GM18858 (cell line): Measurements from ENCODE around the gene GALNT2.

Experiments
- ATAC-seq: cut with Tn5 transposase; IDR thresholded peaks from one replicate; pipeline ENCODE4 v1.9.1; 2021; ENCODE audit not compliant: unreplicated experiment

GALNT2 gene

DNA sequence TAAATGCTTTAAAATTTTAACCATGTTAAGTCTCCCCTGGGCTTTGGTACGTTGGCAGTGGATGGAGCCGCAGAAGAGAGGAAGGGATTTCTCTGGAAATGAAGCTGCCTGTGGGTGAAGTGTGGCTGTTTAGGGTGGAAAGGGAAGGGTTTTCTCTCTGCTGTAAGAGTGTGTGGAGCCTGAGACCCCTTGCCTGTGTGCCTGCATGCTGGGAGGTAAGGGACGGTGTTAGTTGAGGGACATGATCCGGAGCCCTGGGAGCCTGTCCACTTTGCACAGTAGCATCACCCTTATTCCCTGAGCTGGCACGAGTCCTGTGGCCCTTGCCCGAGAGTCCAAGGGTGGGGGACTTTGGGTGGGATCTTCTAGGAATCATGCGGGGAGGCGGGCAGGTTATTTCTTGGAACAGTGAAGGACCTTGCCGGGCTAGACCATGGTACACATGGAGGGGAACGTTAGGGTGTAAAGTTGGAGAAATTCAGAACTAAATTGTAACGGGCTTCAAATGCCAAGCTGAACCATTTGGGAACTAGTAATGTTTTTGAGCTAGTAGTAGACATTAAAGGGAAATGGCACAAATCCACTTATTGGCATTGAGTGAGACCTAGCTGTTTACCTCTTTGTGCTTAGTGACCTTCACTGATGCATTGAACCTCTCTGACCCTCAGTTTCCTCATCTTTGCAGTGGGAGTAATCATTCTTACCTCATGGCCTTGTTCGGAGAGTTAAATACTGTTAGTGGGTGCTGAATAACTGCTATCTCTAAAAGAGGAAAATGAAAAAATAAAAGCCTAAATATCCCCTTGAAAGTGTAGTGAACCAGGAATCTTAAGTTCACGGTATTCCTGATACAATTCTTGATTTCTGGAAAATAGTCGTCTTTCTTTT lies 3.5 kb downstream of the GALNT2 start:
- no peak for ATAC-seq

DNA sequence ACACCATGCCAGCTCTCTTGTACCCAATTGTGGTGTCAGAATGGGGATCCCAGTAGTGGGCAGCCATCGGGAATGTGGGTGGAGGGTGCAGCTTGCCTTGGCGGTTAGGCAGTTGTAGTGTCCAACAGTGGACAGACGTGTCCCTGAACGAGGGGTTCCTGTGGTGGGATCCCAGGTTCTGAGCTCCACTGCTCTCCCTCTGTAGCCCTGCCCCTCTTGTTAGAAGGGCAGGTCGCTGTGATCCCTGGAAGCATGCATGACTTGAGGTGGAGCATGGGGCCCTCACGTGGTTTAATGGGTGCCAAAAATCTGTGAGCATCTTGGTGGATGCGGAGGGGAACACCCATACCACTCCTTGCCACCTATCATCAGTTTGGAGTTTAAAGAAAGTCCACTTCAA lies 4.3 kb downstream of the GALNT2 start:
- ATAC-seq, result no peak

DNA sequence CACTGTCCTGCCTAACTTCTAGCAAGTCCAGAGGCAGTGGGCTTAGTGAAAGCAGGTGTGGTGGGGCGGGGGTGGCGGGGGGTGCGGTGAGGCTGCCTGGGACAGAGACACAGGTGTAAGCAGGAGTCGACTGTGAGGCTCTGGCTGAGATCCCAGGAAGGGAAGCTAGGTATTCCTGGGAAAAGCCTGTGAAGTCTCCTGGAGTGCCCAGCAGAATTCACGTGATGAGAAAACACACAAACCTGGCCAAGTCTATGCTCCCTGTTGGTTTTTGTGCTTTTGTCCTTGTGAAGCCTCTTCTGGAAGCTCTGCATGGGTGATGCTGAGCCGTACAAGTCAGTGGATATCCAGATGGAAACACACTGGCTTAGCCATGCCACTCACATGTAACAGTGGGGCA lies 5.3 kb downstream of the GALNT2 start:
- no peak for ATAC-seq

DNA sequence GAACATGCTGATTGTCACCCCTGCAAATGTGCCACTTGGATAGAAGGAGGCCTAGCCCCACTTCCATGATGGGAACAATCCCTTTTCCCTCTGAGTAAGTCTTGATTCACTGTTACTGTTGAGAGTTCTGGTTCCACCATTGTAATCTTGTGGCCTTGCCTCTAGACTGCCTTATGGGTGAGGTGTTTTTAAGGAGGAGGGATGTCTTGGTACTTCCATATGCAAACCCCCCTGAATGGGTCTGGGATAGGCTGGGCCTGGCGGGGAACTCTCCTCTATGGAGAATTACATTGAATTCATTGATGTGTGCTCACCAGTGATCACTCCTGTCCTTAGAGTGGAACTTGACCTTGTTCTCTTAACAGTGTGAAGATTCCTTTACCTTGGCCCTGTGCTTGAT lies 5.8 kb downstream of the GALNT2 start:
- no peak for ATAC-seq

DNA sequence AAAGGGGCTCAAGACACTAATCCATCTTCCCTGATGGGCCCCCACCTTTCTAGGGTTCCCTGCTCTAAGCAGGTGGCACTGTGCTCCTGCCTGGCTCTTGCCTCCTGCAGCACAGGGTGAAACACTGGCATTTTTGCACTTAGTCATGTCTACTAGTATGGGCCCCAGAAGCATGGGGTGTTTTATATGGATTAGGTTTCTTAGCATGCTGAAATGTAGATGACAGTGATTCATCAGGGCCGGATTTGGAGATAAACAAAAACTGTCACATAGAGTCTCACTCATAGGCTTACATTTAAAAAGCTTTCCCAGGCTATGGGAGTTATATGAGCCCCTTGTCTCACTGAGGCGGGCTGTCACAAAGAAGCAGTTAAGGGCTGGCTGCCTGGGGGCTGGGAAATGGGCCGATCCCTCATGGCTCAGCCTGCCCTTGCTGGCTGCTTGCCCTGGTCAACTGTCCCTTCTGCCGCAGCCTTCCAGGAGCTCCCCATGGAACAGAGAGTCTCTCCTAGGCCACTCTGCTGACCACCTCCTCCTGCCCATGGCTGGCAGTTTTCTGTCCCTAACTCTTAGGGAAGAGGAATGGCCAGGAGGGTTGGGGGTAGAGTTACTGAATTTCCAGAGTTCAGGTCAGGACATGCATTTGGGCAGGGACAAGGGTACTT lies 6.5 kb downstream of the GALNT2 start:
- ATAC-seq, result no peak

DNA sequence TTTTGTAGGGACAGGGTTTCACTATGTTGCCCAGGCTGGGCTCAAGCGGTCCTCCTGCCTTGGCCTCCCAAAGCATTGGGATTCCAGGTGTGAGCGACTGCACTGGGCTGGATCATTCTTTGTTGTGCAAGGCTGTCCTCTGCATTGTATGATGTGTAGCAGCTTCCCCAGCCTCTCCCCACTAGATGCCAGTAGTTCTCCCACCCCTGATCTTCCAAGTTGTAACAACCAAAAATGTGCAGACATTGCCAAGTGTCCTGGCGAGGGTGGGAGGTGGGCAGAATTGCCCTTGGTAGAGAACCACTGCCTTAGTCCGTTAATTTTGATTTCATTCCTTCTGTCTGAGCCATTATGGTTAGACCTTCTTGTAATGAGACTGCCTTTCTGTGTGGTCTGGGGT lies 7.2 kb downstream of the GALNT2 start:
- ATAC-seq, result no peak

DNA sequence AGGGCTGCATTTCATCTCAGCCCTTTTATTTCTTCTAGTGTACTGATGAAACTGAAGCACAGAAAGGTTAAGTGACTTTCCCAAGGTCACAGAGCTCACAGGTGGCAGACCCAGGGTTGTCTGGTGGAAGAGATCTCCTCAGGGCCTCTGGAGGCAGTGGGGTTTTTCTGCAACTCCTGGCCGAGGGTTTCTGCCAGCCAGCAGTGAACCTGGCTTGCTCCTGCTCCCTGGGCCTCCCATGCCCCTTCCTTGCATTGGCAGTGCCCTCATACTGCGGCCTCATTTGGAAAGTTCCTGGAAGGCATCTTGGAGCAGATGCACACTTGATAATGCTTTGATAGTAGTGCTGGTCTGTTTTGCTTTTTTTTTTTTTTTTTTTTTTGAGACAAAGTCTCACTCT lies 7.7 kb downstream of the GALNT2 start:
- no peak for ATAC-seq

DNA sequence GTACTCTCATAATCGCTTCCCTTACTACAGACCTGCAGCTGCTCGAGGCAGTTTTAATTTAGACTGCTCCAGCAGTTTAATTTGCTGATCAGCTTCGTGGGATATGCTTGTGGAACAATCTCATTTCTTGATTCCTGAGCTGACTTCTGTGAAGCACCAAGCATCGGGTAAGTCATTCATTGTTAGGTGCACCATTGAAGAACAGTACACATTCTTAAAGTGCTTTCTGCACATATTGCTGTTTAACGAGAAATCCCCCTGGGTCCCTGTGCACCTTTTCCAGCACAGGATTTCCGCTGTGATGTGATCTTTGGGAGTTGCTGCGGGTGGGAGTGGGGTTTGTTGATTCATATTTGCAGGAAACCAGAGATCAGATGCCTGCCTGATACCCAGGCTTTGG lies 9.1 kb downstream of the GALNT2 start:
- ATAC-seq, result no peak

DNA sequence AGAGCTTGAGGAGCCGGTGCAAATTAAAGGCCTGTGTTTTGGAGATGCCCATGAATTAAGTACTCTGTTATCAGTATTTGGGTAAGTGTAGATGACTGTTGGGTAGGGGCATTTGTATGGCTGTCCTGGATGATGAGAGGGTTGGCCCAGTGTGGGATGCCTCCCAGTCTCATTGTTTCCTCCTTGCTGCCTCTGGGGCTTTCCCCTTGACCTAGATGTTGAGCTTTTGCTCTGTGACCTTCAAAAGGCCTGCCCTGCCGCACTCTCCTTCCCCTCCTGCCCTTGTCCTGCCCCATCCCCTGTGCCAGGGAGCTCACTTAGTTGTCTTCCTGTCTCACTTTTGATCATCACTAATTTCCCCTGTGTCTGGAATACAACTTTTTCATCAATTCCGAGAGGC lies 10.0 kb downstream of the GALNT2 start:
- ATAC-seq, result no peak

DNA sequence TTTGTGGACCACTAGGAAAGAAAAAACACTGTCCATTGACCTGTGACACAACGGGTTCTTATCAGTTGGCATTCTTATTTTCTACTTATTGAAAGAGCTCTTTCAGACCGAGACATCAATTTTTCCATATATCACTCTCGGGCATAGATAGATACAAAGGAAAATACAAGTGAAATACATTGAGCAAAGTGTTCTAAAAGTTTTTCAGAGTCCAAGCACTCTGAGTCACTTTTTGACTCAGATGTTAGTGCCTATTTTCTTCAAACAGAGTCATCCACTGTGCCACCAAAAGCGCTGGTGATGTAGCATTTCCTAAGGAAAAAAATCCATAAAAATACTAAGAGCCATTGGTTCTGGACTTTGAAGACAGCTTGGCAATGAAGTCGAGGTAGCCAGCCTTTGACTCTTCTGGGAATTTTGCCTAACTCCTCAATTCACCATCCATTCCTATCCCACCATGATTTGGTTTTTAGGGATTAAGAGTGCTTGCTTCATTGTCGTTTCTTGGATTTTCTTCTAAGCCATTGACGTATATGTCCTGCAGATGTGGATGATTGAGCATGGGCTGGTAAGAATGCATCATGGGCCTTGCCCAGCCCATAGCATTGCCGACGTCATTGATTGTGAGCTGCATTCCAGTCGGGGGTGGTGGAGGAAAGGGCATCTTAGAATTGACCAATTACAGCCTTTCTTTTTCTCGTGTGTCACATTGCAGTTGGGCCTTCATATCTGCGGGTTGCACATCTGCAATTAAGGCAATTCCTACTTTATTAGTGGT lies 10.6 kb downstream of the GALNT2 start:
- ATAC-seq, result no peak

DNA sequence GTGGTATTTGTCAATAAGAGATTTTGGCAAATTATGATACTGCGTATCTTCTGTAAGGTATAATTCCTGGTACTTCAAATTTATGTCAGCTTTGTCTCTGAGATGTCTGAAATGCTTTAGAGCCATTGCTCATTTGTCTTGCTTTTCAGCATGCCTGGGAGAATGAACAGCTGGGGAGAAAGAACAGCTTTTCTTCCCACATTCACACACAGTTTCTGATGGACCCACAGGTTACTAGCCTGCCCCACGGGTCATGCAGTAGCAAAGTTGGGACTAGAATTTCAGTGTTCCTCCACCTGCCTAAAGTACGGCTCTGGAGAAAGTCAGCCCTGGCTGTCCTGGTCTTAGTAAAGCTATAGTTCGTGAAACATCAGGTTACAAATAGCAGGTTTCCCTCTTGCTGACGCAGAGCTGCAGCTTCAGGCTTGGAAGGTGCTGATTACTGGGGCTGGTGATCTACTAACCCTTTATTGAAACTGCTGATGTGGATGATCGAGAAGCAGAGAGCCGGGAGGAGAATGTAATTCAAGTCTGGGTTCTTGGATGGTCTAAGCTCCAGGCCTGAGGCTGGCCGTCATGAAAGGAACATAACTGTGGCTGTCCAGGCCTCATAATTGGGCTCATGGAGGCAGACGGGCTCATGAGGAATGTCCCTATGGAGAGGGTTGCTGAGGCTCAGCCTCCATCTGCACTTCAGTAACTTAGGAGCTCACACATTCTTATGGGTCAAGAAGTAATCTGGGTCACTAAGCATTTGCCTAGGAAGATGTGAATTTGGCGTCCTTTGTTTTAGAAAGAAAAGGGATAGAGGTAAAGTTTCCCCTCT lies 12.4 kb downstream of the GALNT2 start:
- no peak for ATAC-seq

DNA sequence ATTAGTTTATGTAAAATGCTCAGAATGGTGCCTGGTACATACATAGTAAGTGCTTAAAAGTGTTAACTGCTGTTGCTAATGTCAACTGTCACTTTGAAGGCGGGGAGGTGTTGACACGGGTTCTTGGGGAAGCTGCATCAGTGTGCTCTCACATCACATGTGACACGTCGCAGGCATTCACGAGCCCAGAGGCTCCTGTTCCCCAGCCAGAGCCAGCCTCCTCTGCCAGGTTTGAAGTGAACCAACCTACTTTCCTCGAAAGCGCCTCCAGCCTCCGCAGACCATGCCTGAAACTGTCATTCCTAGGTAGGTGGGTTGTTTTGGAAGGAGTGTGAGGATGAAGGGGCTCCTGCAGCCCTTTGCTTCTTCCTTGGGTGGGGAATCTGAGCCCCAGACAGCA lies 13.8 kb downstream of the GALNT2 start:
- no peak for ATAC-seq

DNA sequence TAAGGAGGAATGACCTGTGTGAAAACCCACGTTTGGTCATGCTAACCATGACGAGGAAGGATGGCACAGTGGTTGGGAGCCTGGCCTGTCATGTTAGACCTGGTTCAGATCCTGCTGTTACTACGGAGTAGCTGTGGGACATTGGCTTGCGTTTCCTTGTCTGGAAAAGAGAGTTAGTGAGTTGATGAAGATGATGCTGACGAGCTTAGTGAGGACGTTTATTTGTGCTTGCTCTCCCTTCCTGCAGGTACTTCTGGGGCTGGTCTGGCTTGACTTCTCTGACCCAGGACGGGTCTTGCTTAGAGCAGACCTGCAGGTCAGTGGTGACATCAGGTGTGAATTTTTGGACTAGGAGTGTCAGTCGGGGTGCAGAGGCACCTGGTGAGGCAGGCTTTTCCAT lies 14.7 kb downstream of the GALNT2 start:
- no peak for ATAC-seq

DNA sequence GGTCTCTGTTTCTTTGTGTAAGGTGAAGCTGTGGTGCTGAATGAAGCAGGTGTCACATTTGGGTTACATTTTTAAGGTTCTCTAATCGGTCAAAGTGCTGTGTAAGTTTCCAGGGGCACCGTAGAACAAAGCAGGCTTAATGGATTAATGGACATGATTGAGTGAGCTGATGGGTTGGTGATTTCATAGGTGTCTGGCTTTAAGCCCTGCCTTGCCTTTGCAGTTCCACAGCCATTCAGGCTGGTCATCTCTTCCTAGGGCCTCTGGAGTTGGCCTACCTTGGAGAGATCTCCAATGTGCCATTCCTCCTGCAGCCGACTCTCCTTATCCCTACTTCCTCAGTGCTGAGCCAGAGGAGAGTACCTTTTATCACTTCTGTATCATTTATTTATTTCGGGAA lies 15.2 kb downstream of the GALNT2 start:
- ATAC-seq, result no peak

DNA sequence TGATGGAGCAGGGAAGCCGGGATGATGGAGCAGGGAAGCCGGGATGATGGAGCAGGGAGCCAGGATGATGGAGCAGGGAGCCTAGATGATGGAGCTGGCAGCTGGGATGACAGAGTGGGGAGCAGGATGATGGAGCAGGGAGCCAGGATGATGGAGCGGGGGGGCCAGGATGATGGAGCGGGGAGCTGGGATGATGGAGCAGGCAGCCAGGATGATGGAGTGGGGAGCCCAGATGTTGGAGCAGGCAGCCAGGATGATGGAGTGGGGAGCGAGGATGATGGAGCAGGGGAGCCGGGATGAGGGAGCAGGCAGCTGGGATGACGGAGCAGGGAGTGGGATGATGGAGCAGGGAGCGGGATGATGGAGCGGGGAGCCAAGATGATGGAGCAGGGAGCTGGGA lies 16.0 kb downstream of the GALNT2 start:
- ATAC-seq, result no peak

DNA sequence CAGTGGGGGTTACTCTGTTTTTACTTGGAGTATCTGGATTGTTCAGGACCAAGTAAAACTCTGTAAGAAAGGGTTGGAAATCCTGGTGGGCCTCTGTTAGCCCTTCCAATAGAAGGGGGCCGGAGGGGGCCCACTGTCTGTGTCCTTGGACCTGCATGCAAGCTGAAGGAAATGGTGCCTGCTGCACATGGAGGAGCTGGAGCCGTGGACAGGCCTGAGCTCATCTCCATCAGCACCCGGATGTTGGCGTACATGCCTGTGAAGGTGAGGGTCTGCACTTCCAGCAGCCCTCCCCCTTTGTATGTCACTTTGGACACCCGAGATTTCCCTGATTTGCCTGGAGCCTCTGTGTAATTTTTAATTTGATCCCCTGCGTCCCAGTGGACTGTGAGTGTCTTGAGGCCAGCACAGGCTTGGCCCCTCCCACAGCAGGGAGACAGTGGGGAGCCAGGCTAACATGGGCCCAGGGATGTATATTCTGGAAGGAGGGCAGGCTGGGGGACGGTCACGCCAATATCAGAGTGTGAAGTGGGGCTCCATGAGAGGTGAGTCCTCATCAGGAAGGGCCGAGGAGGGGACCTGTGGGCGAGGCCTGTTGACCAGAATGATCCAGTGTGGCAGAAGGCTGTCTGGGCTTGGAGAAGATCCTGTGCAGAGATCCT lies 16.8 kb downstream of the GALNT2 start:
- no peak for ATAC-seq

DNA sequence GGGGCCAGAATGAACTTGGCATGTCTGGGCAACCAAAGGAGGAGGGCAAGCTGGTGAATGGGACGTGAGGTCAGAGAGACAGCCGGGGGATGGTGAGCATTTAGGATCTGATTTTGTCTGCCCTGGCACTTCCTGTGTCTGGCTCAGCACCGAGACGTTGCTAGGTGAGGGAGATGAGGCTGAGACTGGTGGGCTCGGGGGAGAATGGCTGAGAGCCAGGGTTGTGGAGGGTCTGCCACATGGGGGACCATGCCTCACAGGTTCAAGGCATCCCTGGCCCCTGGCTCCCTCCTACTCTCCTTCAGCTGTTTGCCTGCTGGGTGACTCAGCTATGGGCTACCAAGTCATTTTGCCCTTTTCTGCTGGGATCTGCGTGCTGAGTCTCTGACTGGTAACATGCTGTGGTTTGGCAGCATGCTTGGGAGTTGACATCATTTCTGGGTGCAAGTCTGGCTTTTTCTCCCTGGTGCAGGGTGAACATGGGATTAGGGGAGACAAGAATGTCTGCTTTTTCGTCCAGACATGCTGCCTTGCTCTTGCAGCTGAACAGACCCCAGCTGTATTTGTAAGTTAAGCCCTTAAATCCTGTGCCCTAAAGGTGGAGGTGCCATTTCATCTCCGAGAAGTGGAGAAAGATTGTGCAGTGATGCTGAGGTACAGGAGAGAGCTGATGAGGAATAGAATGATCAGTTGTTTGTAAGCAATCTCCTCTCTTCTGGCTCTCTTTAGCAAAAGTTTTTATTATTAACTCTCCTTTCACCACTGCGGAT lies 17.6 kb downstream of the GALNT2 start:
- no peak for ATAC-seq

DNA sequence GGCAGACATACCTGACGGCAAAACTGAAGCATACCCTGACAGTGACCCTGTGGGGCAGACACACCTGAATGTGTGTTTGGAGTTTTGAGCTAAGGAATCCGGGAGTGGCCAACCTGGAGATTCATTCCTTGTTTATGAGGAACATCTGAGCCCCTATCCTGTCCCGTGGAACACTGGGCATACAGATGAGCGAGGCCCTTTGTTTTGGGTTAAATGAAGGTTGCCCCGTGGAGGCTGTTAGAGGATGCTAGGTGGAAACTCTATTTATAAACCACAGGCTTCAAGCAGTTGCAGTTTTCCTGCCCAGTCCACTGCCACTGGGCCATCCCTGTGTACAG lies 18.1 kb downstream of the GALNT2 start:
- ATAC-seq, result no peak

DNA sequence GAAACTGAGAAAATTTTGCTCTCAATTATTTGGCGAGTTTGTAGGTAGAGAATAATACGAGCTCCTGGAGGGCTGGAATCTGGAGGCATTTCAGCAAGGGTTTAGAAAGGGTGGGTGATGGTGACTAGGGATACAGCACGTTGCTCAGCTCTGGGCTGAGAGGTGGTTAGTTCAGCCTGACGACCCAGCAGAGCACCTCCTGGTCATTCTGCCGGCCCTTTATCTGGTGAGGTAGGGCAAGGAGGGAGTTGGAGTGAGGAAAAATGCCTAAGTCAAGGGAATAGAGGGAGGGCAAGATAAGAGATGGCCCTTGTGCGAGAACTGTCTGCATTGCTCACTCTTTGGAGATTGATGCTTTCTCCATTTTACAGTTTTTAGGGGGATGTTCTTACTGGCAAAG lies 19.1 kb downstream of the GALNT2 start:
- no peak for ATAC-seq
